ENCODE results near the gene PWP2.
A peak's percentile ranks its signal among the peaks of the same experiment; 100 is the strongest.
"Not testable (repeated sequence)": the region's sequence is repeated elsewhere in the genome, so short reads cannot be mapped to it uniquely, and the experiment has no call there.

The PWP2 gene

GRCh38 chr21:44127827-44128226, 20.6 kb downstream of the PWP2 start:
- intact Hi-C loops (cut with DNase I), result not testable (repeated sequence)

DNA sequence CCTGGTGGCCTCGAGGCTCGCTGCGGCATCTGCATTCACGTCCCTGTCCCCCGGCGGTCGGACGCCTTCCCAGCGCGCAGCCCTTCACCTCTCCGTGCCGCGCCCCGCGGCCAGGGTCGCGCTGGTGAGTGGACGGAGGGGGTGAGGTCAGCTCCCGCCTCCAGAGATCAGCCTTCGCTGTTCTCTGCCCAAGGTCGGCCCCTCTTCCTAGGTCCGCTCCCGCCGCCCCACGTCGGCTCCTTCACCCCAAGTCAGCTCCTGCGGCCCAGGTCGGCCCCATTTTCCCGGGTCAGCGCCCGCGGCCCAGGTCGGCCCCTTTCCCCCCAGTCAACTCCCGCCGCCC, 26.5 kb downstream of the PWP2 start:
- intact Hi-C loops (cut with DNase I); DNase-seq: not testable (repeated sequence)

More at GRCh38 chr21:44127827-44128226, 20.6 kb downstream of the PWP2 start:
- DNase-seq, result not testable (repeated sequence)

DNA sequence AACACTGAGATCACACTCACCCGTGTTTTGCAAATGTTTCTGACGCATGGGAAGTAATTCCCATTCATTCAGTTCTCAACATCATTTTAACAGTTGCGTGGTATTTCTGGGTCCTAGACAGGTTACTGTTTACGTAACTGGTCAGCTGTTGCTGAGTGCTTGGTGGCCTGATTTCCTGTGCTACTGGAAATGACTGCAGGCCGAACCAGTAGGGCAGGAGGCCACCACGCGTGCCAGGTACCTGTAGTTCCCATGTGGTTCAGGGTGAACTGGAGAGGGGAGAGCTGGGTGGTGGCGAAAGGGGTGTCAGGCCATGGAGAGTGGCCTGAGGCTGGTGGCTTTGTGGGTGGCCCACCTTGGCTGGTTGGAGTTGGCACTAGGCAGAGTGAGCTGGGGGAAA, 27.5 kb downstream of the PWP2 start:
- intact Hi-C loops (cut with DNase I); DNase-seq: not testable (repeated sequence)

DNA sequence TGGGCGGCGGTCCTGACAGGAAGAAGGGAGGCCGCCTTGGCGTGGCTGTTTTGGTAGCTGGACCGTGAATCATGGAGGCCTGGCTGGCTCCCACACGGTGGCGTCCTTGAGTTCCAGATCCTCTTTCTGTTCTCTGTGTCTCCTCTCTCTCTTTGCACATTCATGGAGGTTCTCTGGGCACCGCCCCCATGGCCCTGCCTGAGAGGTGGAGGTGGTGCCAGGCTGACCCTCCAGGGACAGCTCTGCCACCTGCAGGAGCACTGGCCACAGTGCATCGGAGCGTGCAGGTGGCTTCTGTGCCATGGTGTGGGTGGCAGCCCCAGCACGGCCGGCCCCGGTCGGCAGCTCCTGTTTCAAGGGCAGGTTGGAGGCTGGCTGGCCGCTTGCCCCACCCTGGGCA, 30.8 kb downstream of the PWP2 start:
- peak in 1 of 10 donors; percentile 17 for DNase-seq
- intact Hi-C loops (cut with DNase I), result not testable (repeated sequence)

DNA sequence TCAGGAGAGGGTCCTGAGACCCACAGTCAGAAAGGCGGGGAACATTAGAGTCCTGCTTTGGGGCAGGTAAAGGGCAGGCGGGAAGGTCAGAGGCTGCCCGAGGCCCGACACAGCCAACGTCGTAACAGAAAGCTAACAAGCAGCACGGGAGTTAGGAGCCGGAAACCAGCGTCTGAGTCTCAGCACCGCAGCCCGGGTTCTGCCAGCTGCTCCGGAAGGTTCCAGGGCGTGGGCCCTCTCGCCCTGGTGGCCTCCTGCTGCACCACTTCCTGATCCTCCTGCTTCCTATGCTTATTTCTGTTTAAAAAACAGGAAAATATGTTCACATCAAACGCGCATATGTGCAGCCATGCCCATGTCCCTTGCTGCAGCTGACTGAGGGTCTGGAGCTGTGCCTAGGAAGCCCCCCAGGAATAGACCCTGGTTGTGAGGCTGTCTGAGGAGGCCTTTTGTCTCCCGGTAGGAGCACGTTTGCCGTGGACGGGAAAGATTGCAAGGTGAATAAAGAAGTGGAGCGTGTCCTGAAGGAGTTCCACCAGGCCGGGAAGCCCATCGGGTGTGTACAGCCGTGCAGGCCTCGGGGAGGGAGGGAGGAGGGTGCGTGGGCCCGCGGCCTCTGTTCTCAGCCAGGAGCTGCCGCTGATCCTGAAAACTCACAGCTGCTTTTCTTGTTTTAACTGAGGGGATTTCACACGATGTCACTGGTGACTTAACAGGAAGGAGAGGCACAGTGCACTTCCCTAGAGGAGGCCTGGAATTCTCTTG, 32.8 kb downstream of the PWP2 start:
- intact Hi-C loops (cut with DNase I), result not testable (repeated sequence)
- DNase-seq, result peak in 1 of 10 donors; percentile 5

GRCh38 chr21:44140552-44140932, 33.3 kb downstream of the PWP2 start:
- intact Hi-C loops (cut with DNase I); DNase-seq: not testable (repeated sequence)

DNA sequence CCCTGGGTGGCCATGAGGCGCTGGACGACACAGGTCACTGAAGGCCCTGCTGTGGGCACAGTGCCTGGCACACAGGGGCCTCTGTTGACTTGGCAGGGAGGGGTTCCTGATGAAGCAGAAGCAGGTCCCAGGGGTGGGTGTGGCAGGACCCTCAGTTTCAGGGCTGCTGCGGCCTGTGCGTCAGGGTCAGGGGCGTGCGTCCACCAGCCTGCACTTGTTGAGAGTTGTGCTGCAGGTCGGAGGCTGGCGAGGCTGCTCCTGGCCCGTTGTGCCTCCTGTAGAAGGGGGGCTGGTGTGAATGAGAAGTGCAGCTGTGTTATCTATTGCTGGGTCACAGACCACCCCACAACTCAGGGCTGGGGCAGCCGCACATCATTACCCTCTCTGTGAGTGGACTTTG, 35.3 kb downstream of the PWP2 start:
- DNase-seq; intact Hi-C loops (cut with DNase I): not testable (repeated sequence)

GRCh38 chr21:44143380-44143779, 36.2 kb downstream of the PWP2 start:
- intact Hi-C loops (cut with DNase I), result not testable (repeated sequence)
- DNase-seq, result peak in 2 of 10 donors; percentile 15 to 52

DNA sequence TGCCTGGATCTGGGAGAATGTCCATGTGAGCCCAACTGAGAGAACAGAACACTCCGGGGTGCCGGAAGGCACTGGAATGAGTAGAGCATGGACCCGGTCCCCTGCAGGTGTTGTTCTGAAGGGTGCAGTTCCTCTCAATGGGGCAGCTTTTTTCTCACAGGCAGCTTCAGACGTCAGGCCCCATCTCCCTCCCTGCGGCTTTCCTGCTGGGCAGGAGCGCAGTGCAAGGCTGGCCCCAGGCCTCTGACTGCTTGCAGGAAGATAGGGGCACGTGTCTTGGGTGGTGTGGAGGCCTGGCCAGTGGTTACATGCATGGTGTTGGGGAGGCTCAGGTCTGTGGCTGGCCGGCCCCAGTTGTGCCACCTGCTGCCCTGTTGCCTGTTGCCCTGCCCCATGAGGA, 36.8 kb downstream of the PWP2 start:
- intact Hi-C loops (cut with DNase I); DNase-seq: not testable (repeated sequence)

GRCh38 chr21:44144784-44145602, 37.8 kb downstream of the PWP2 start:
- intact Hi-C loops (cut with DNase I), result not testable (repeated sequence)

DNA sequence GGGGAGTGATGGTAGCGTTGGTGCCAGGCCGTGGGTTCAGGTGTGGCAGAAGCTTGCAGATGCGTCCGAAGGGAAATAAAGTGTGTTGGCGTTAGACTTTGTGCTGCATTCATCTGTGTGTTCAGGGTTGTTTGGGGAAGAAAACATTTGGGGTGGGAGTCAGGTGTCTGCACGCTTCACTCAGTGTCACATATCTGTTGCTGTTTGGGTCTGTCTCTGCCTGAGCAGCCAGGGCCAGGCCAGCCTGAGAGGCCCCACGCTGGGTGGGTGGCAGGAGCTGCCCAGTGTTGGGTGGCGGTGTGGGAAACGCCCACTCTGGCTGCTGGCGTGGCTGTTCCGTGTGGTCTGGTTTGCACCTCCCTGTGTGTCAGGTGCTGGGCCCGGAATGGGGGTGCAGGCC, 38.4 kb downstream of the PWP2 start:
- not testable (repeated sequence) for DNase-seq

More at GRCh38 chr21:44144784-44145602, 37.8 kb downstream of the PWP2 start:
- DNase-seq, result not testable (repeated sequence)

GRCh38 chr21:44147108-44147507, 39.9 kb downstream of the PWP2 start:
- intact Hi-C loops (cut with DNase I); DNase-seq: not testable (repeated sequence)

More for the DNA sequence above, 38.4 kb downstream of the PWP2 start:
- intact Hi-C loops (cut with DNase I), result not testable (repeated sequence)

DNA sequence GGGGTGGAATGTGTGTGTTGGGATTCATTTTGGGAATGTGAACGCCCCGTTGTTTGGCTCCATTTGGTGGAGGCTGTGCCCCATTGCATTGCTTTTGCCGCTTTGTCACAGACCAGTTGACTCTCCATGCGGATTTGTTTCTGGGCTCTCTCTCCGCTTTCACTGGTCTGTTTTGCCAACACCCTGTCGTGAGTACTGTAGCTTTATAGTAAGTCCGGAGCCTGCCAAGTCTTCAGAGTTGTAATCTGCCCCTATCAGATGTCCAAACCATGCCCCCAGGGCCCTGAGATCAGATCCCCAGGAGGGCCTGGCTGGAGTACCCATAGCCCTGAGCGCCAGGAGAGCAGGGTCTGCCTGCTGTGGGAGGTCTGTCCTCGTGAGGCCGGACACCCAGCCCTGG, 43.1 kb downstream of the PWP2 start:
- not testable (repeated sequence) for DNase-seq

GRCh38 chr21:44153214-44153888, 46.2 kb downstream of the PWP2 start:
- DNase-seq, result not testable (repeated sequence)

More for the DNA sequence above, 43.1 kb downstream of the PWP2 start:
- intact Hi-C loops (cut with DNase I), result not testable (repeated sequence)

GRCh38 chr21:44153889-44154228, 46.7 kb downstream of the PWP2 start:
- DNase-seq, result peak in 5 of 10 donors; percentile 4 to 50 (median 8)

More at GRCh38 chr21:44153214-44153888, 46.2 kb downstream of the PWP2 start:
- intact Hi-C loops (cut with DNase I), result not testable (repeated sequence)

GRCh38 chr21:44154816-44155230, 47.6 kb downstream of the PWP2 start:
- DNase-seq; intact Hi-C loops (cut with DNase I): not testable (repeated sequence)

More at GRCh38 chr21:44153889-44154228, 46.7 kb downstream of the PWP2 start:
- intact Hi-C loops (cut with DNase I), result not testable (repeated sequence)

- DNase-seq; intact Hi-C loops (cut with DNase I): not testable (repeated sequence)
Observed at GRCh38 chr21:44155231-44155993, 48.2 kb downstream of the PWP2 start.

DNA sequence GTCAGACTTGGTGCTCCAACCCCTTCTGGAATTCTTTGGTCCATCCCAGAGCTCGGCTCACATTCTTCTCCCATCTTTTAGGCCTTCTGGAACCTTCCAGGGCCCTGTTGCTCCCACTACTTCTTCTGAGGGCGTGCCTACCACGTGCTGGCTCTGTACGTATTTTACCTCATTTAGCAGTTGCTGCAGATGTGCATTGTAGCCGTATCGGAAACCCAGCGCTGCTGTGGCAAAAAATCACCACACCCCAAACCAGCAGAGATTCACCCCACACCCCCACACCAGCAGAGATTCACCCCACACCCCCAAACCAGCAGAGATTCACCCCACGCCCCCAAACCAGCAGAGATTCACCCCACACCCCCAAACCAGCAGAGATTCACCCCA, 48.8 kb downstream of the PWP2 start:
- intact Hi-C loops (cut with DNase I); DNase-seq: not testable (repeated sequence)

DNA sequence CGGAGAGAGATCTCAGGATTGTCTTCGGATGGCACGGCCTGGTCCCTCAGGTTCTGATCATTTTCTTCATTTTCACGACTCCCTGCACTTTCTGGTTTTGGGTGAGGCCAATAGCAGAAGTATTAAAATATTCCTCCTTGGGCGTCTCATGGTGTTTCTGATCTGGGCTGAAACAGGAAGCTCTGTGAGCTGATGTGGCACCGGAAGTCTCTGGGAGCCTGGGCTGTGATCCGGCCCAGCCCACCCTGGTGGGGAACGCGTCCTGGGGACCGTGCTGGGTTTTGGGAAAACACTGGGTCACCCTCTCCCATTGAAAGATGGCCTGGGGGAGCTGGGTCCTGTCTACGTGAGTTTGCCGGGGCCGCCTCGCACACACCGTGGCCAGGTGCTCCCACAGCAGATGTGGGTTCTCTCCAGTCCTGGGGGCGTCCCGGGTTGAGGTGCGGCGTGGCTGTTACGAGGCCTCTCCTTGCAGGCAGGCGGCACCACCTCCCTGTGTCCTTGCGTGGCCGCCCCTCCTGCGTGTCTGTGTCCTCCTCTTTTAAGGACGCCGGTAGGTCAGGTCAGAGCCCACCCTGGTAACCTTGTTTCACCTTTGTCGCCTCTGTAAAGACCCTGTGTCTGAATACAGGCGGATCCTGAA, 50.4 kb downstream of the PWP2 start:
- DNase-seq; intact Hi-C loops (cut with DNase I): not testable (repeated sequence)

All from posterior cingulate gyrus (tissue), 11 donors.